GM21423 (cell line): Measurements from ENCODE around the gene PDE8B.

Source experiments
- ATAC-seq: cut with Tn5 transposase; IDR thresholded peaks from one replicate; pipeline ENCODE4 v1.9.1; 2021; ENCODE audit warnings: mild to moderate bottlenecking, moderate library complexity; ENCODE audit not compliant: unreplicated experiment

PDE8B gene

DNA sequence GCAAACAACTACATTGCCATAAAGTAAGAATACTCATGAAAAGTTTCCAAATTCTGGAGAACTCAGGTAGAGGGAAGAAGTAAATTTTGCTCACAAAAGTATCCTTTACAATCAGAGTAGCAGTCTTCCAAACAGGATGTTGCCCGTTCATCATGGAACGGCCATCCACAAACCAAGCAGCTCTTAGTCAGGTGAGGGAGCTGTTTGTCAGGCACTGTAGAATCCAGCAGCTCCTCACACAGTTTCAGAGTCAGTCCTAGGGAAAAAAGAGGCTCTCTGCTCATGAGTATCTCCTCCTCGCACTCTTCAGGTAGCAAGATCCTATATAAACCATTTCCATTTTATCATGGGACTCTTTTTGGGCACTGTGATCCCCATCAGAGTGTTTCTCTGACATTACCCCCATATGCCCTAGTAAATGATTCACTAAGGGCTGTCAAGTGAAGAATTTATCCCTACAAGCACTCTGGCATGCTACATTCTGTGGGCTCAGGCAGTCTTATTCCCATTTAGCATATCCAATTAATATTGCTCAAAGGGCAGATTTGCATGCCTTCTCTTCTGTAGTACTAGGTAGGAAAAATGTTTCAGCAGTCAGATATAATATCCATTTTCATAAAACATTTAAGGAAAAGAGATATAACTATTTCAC, 183.7 kb downstream of the PDE8B start:
- no peak for ATAC-seq

DNA sequence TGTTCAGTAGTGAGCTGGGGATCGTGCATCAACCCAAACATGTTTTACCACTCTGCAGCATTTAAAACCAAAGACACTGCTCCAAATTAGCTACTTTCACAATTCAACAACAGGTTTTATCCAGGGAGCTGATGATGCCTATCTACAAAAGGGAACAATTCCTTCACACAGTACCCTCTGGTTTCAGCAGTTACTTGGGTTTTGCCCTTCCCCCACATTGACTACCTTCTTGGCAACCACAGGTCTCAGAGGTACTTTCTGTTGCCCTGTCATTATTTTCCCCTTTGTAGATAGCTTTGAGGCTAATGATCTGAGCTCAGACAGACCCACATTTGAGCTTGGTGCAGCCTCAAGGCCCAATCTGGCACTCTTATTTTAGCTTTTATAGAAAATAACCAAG, 185.5 kb downstream of the PDE8B start:
- no peak for ATAC-seq

DNA sequence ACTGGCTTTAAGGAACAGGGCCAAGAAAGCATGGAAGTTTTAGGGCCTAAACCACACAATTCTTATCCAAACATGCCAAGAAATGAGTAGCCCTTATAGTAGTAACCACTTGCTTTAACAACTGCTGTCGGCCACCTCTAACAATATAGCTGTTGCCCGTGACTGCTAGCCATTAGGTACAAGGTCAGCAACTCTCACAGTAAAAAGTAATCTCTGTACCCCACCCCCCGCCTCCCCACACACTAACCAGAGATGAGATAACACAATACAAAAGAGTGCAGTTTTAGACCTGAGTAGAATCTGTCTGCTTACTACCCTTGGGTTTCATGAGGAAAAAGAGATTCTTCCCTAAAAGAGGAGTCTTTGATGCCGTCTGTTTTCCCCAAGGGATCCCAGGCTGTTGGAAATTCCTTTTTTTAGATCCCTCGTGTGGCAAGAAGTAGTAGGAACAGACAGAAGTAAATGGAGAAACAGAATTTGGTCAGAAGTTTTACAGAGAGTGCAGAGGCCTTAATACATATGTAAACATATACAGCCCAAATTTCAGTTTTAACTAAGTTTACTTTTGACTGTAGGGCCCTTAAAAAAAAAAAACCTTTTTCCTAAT, 187.3 kb downstream of the PDE8B start:
- no peak for ATAC-seq

DNA sequence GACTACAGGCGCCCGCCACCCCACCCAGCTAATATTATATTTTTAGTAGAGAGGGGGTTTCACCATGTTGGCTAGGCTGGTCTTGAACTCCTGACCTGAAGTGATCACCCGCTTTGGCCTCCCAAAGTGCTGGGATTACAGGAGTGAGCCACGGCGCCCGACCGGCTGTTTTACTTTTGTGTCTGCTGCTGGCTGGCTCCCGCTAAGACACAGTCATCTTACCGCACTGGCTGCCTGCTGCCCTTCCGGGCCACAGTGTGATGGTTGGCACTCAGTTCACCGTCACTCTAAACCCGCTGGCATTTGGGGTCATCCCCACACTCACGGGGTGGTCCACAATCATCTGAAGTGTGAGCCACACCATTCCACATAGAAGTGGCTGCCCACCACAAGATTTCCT, 188.0 kb downstream of the PDE8B start:
- ATAC-seq, result no peak

DNA sequence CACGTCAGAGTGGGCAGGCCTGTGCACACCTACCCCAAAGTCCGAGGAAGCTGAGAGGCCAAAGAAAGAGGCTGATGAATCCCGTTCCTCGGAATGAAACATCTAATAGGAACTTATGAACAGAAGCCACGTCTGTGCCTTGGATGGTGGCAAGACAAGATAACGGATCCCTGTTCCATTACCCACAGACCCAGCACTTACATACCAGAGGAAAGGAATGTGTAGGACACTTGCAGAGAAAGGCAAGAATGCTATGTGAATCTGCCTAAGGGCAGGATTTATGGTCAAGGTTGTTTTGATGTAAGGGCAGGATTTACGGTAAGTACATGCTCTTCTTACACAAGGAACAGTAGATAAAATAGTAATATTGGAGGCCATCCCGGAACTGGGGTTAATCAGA, 188.4 kb downstream of the PDE8B start:
- ATAC-seq, result no peak

DNA sequence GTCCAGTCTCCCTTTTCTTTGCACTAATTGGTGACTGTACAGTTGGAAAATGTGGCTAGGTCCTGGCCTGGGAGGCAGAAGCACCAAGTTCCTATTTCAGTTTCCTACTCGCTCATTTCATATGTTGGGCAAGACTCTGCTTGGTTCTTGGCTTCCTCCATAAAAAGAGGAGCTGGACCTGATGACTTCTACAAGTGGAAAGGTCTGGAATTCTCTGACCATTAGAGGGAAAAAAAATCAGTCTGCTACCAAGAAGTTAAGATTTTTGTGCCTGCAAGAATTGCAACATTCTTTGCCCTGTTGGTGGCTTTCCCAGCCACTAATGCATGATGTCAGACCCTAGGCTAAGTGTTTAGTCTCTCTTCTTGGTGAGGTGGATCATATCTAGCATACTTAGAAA, 190.2 kb downstream of the PDE8B start:
- no peak for ATAC-seq

DNA sequence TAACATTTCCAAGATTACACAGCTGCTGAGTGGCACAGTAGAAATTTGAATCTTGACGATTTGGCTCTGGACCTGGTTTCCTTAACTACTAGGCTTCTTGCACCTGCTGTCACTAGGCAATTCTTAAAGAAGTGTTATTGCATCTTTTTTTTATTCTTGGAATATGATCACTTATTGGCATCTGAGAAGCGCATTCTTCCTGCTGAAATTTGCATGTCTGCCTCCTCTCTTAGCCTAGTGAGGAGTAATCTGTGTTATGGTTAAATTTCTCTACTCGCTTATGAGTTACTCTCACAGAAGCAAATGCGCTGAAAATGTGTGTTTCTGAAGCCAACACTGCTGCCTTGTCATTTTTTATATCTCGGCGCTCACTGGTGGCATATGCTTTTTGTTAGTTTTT, 192.3 kb downstream of the PDE8B start:
- ATAC-seq, result no peak

DNA sequence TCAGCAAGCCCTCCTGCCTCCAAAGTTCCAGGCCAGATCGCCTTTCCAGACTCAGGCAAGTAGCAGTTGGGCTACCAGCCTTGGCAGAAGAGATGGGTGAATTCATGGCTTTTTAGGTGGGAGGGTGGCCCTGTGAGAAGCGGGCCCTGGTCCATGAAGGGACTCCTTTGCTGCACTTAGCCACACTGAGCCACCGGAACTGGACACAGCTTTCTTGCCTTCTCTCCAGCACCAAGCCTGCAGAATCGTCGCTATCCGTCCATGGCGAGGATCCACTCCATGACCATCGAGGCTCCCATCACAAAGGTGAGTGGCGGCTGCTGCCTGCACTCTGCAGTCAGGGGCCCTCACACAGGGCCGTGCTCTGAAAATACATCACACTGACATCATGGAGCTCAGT, 196.7 kb downstream of the PDE8B start:
- ATAC-seq, result no peak

DNA sequence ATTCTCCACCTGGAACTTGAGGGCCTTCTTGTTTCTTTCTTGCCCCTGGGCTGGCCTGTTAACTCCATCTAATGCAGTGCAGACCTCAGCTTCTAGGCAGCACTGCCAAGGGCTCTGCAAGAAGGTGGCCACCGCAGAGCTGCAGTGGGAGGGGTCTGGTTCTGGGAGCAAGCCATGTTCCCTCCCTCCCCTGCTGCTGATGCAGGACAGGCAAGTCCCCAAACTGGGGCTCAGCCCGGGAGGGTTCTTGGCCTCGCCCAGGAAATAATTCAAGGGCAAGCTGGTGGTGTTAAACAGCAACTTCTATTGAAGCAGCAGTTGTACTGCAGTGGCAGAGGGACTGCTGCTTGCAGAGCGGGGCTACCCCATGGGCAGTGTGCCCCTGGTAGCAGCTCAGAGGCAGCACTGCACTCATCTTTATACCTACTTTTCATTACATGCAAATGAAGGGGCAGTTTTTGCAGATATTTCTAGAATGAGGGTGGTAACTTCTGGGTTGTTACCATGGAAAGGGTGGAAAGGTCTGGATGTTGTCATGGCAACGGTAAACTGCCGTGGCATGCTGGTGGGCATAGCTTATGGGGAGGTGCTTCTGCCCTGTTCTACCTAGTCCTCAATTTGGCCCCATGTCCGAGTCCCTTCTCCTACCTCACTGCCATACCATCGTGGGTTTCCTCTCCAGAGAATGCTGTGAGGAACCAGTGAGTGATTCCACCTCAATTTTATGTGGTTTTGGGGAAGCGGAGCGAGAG, 199.6 kb downstream of the PDE8B start:
- ATAC-seq, result no peak

DNA sequence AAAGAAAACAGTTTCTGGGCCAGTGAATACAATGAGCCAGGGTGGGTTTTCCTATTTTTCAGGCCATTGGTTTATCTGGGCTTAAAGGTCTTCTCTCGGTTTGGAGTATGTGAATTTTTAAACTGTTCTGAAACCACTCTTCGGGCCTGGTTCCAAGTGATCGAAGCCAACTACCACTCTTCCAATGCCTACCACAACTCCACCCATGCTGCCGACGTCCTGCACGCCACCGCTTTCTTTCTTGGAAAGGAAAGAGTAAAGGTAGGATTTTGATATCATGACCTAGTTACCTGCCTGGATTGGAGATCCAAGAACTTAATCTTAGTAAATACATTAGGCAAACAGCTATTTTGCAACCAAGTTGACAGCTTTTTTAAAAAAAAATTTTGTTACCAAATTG, 202.6 kb downstream of the PDE8B start:
- no peak for ATAC-seq

DNA sequence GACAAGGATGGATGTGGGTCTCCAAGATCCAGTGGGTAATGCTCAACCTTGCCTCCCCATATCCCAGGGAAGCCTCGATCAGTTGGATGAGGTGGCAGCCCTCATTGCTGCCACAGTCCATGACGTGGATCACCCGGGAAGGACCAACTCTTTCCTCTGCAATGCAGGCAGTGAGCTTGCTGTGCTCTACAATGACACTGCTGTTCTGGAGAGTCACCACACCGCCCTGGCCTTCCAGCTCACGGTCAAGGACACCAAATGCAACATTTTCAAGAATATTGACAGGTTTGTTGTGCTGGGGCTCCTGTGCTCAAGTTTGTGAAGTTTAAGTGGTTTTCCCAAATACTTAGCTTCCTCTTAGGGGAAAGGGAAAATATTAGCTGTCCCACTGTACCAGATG, 207.7 kb downstream of the PDE8B start:
- ATAC-seq, result no peak

DNA sequence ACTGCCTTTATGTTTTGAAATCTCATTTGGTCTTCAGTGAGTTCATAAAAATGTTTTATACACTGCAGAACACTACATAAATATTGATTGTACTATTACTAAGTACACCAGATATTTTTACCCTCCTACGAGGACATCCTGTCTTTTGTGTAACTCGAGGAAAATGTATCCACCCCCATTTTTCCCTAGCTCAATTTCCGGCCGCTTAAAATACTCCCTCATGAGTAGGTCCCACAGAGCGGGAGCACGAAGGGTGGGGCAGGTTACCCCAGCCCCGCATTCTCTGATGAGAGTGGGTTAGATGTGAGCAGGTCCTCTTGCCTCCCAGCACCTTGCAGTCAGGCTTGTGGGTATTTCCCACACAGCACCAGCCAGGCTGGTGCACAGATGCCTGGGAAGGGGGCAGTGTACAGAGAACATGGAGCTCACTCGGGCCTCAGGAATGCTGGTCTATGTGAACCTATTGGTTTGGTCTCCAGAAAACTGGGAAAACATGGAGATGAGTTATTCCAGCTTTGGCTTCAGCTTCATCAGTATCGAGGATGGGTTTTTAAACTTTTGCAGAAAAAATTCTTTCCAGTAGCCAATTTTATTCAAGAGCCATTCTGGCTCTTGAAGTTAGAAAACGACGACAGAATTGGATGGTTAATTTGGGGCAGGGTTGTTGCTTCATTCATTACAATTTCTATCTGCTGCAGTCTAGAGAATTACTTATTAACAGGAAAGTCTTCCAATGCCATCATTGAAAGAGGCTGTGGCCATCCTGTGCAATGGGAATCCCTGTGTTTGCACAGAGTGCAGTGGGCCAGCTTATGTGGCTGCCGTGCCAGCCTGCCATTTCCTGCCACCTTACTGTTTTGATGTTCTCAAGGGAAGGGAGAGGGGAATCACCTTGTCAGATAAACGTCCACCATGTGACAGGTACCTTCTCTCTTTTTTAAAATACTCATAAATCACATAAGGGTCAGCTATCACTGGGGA, 208.4 kb downstream of the PDE8B start:
- ATAC-seq, result no peak

DNA sequence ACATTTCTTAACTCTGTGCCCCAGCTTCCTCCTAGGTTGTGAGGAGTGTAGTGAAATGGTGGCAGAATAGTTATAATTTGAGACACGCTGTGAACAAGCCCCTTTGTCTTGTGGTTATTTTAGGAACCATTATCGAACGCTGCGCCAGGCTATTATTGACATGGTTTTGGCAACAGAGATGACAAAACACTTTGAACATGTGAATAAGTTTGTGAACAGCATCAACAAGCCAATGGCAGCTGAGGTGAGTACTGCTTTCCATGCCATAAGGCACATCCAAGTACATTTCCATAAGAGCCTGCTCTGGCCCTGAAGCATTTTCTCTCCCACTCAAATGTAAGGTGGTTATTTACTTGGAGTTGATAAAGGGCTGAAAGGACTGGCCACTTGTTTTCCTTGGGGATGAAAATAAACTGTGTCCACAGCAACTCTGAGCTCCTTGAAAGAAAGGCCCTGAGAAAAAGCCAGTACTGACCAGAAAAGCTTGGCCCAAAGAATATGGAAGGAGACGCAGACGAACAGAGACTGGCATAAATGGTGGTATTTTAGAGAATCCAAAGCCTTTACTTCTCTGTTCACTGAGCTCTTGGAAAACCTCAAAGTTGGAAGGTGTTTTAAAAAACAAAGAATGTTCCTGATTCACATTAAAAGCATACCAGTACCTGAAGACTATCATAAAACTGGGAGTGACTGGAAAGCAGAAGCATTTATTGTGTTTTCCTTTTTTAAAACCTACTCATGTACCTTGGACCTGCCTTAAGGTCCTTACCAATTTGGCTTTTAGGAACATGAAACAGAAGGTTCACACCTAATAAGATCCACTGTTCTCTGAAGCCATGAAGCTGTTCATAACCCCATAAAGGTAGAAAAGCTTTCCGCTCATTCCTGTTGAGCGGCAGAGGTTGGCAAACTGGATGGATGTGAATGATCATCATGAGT, 209.4 kb downstream of the PDE8B start:
- ATAC-seq, result no peak

DNA sequence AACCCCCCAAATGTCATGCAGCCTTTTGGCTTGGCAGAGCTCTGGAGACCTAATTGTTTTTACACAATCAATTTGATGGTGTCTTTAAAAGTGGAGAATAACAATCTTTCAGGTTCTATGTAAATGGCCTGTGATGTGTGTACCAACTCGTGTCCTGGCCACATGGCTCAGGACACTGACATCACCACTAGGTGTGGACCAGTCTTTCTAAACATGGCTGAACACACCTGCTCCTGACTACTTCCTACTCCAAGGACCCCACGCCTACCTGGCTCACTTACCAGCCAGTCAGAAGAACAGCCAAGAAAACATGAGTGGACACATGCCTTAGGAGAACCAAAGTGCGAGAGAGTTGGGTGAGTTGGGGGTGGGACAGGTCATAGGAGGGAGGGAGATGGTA, 210.5 kb downstream of the PDE8B start:
- ATAC-seq, result no peak

DNA sequence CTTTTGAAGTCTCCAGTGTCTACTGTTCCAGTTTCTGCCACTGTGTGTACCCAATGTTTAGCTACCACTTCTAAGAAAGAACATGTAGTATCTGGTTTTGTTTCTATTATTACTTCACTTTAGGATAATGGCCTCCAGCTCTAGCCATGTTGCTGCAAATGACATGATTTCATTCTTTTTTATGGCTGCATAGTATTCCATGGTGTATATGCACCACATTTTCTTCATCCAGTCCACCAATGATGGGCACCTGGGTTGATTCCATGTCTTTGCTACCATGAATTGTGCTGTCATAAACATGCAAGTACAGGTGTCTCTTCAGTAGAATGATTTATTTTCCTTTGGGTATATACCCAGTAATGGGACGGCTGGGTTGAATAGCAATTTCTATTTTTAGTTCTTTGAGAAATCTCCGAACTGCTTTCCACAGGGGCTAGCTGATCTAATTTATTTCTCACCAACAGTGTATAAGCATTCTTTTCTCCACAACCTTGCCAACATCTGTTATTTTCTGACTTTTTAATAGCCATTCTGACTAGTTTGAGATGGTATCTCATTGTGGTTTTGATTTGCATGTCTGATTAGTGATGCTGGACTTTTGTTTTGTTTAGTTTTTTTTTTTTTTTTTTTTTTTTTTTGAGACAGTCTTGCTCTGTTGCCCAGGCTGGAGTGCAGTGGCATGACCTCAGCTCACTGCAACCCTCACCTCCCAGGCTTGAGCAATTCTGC, 212.7 kb downstream of the PDE8B start:
- ATAC-seq, result no peak

DNA sequence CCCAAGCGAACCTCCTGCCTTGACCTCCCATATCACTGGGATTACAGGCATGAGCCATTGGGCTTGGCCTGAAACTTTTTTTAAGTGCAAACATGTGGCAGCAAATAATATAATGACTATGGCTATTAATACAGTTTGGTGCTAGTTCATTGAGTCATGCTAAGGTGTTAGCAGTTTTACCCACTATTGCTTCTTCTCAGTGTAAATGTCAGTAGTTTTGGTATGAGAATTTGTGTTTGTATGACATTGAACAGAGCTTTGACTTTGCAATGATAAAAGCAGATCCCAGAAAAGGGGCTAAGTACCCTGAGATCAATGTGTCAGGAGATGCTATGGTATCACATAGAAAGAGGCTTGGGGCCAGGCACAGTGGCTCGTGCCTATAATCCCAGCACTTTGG, 214.4 kb downstream of the PDE8B start:
- ATAC-seq, result no peak

DNA sequence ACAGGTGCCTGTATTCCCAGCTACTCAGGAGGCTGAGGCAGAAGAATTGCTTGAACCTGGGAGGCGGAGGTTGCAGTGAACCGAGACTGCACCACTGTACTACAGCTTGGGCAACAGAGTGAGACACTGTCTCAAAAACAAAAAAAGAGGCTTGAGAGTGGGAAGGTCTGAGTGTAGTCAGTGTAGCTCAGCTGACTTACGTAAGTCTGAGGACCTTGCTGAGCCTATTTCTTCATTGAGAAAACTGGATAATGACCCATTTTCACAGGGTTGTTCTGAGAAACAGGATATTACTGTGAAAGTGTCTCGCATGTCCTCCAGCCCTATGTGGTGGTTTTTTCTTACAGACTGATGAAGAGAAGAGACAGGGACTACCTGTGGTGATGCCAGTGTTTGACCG, 214.9 kb downstream of the PDE8B start:
- no peak for ATAC-seq

DNA sequence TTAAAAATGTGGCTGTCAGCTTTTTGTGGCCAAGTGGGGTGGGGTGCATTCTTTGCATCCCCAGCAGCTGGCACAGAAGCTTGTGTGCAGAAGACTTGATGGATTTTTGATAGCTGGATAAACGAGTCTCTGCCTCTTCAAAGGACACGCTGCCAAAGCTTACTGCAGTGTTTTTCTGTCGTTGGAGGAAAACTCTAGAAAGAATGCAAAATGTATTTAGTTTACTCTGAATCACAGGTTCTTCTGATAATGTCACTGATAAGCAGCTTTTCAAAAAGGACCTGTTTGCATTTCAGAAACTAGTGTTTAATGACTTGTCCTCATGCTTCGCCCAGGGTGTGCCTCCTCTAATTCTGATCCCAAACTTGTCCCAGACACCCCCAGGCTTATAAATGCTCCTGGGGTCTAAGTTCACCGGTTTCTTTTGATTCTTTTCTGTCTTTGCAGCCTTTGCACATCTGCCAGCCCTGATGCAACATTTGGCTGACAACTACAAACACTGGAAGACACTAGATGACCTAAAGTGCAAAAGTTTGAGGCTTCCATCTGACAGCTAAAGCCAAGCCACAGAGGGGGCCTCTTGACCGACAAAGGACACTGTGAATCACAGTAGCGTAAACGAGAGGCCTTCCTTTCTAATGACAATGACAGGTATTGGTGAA, 215.6 kb downstream of the PDE8B start:
- ATAC-seq, result no peak

DNA sequence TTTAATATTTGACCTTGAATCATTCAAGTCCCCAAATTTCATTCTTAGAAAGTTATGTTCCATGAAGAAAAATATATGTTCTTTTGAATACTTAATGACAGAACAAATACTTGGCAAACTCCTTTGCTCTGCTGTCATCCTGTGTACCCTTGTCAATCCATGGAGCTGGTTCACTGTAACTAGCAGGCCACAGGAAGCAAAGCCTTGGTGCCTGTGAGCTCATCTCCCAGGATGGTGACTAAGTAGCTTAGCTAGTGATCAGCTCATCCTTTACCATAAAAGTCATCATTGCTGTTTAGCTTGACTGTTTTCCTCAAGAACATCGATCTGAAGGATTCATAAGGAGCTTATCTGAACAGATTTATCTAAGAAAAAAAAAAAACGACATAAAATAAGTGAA, 216.2 kb downstream of the PDE8B start:
- no peak for ATAC-seq
